PC-3 (cell line): ENCODE measurements around the gene PLA2G15.

ENCODE experiments used
- EZH2 ChIP-seq: fragments of 300-600 bp; sonication (generic); IDR thresholded peaks from one replicate; pipeline ENCODE4 v1.6.1; 2017; ENCODE audit warnings: antibody characterized with exemption, mild to moderate bottlenecking, low read length; ENCODE audit not compliant: unreplicated experiment
- TF ChIP-seq, protein P1 (sequence below): fragments of 300-600 bp; sonication (generic); conservative IDR thresholded peaks from 2 replicates; pipeline ENCODE4 v1.5.1; 2017; ENCODE audit warnings: antibody characterized with exemption, low read depth, mild to moderate bottlenecking, low read length

GRCh38 chr16:68279726-68280558 lies 34.8 kb downstream of the PLA2G15 start:
- TF ChIP-seq, protein P1, sequence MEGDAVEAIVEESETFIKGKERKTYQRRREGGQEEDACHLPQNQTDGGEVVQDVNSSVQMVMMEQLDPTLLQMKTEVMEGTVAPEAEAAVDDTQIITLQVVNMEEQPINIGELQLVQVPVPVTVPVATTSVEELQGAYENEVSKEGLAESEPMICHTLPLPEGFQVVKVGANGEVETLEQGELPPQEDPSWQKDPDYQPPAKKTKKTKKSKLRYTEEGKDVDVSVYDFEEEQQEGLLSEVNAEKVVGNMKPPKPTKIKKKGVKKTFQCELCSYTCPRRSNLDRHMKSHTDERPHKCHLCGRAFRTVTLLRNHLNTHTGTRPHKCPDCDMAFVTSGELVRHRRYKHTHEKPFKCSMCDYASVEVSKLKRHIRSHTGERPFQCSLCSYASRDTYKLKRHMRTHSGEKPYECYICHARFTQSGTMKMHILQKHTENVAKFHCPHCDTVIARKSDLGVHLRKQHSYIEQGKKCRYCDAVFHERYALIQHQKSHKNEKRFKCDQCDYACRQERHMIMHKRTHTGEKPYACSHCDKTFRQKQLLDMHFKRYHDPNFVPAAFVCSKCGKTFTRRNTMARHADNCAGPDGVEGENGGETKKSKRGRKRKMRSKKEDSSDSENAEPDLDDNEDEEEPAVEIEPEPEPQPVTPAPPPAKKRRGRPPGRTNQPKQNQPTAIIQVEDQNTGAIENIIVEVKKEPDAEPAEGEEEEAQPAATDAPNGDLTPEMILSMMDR = no peak
- TF ChIP-seq EZH2 = no peak
